Measurements from ENCODE around the gene GABRB1. TPM values are rescaled to one million over a fixed set of nuclear protein-coding genes. Genes with fewer than 3 reads are reported as not detected.

GABRB1 gene
- total and polyA plus RNA-seq, 12 donors: 0.22 to 0.69 (median 0.48) TPM; not detected in 8

DNA sequence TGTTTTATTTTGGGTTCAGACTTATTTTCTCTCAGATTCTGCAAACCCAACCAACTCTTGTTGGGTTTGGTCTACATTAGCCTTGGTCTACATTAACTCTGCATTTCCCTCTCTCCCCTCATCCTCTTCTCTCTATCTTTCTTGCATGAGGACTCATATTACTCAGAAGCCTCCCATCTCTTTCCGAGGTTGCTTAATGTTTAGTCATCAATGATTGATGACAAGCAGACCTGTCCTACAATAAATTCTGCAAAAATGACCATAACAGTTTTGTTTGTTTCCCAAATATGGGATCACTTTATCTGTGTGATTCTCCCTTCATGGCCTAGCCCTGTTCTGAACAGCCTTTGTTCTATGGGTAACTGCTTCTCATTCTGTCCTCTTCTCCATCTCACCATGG is 75.2 kb downstream of the GABRB1 start:
- intact Hi-C loops (cut with DNase I): no loop called here
- no peak overlapping the region for H3K27ac ChIP-seq
- no peaks in the 10 kb centered on the region for H3K9me3 ChIP-seq (replicated peaks in 1 of 3)
- WGBS, 4 donors: 35 to 50% (median 39%) methylated on average over 1 of the region's 1 CpG
- H3K36me3 ChIP-seq (replicated peaks in 1 of 2): no peaks in the 10 kb centered on the region
- no peaks in the 10 kb centered on the region for H3K27me3 ChIP-seq
- TF ChIP-seq, protein P1, sequence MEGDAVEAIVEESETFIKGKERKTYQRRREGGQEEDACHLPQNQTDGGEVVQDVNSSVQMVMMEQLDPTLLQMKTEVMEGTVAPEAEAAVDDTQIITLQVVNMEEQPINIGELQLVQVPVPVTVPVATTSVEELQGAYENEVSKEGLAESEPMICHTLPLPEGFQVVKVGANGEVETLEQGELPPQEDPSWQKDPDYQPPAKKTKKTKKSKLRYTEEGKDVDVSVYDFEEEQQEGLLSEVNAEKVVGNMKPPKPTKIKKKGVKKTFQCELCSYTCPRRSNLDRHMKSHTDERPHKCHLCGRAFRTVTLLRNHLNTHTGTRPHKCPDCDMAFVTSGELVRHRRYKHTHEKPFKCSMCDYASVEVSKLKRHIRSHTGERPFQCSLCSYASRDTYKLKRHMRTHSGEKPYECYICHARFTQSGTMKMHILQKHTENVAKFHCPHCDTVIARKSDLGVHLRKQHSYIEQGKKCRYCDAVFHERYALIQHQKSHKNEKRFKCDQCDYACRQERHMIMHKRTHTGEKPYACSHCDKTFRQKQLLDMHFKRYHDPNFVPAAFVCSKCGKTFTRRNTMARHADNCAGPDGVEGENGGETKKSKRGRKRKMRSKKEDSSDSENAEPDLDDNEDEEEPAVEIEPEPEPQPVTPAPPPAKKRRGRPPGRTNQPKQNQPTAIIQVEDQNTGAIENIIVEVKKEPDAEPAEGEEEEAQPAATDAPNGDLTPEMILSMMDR (IDR thresholded peaks at IDR 0.05): no peak
- TF ChIP-seq POLR2A (IDR thresholded peaks at IDR 0.05): no peak
- DNase-seq: no peak
- H3K4me3 ChIP-seq: no peak overlapping the region
- no peaks in the 10 kb centered on the region for H3K4me1 ChIP-seq (replicated peaks in 1 of 2)

DNA sequence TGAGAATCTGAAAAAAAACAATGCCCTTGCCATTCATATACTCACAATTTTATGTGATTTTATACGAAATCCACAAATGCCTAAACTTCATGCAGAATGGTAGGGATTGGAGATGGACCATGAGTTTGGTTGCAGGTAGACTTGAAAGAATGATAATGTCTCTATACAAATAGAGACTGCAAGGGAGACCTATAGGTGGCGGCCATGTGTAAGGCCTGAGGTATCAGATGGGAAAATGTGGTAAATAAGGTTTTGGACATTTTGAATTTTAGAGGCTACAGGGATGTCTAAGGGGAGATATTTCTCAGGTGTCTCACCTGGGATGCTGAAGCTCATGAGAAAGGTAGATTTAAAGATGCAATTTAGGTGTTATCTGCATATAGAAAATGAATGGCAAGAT is 78.0 kb downstream of the GABRB1 start:
- Histone ChIP-seq H3K9me3 (replicated peaks in 1 of 3) (no peaks in the 10 kb centered on the region), H3K27ac (no peak overlapping the region), H3K27me3 (no peaks in the 10 kb centered on the region), H3K4me3 (no peak overlapping the region), H3K36me3 (replicated peaks in 1 of 2) (no peaks in the 10 kb centered on the region), H3K4me1 (replicated peaks in 1 of 2) (no peaks in the 10 kb centered on the region)
- intact Hi-C loops (cut with DNase I): no loop called here
- no peak for DNase-seq
- TF ChIP-seq, protein P1 (IDR thresholded peaks at IDR 0.05): no peak
- no peak for TF ChIP-seq POLR2A (IDR thresholded peaks at IDR 0.05)
- WGBS, 4 donors: 66 to 81% (median 74%) methylated on average over 2 of the region's 2 CpGs

DNA sequence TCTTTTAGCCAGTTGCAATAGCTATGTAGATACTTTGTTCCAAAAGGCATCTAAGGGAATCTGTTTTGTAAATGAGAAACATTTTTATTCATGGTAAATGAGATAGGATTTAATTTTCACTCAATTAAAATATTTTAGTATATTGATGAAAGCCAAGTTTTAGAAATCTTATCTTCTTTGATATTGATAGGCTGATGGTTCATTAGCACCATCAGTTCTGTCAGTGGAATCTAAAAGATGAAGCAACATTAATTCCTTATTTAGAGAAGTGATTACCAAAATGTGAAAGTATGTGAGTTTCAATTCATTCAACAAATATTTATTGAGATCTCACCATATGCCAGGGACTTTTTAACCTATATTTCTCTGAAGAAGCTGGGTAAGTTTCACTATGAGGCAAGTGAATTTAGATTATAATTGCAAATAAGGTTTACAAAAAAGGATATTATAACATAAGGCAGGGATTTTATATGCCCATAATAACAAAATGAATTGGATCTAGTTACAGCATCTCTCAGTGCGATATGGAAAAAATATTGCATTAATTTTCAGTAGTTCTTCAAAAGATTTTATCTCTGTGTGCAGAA is 79.3 kb downstream of the GABRB1 start:
- Histone ChIP-seq H3K4me1 (replicated peaks in 1 of 2) (no peaks in the 10 kb centered on the region), H3K27me3 (no peaks in the 10 kb centered on the region), H3K4me3 (no peak overlapping the region), H3K27ac (no peak overlapping the region), H3K9me3 (replicated peaks in 1 of 3) (no peaks in the 10 kb centered on the region), H3K36me3 (replicated peaks in 1 of 2) (no peaks in the 10 kb centered on the region)
- no peak for DNase-seq
- WGBS, 4 donors: 84 to 91% (median 87%) methylated on average over 1 of the region's 1 CpG
- no peak for TF ChIP-seq POLR2A (IDR thresholded peaks at IDR 0.05)
- TF ChIP-seq, protein P1 (IDR thresholded peaks at IDR 0.05): no peak
- intact Hi-C loops (cut with DNase I): no loop called here

DNA sequence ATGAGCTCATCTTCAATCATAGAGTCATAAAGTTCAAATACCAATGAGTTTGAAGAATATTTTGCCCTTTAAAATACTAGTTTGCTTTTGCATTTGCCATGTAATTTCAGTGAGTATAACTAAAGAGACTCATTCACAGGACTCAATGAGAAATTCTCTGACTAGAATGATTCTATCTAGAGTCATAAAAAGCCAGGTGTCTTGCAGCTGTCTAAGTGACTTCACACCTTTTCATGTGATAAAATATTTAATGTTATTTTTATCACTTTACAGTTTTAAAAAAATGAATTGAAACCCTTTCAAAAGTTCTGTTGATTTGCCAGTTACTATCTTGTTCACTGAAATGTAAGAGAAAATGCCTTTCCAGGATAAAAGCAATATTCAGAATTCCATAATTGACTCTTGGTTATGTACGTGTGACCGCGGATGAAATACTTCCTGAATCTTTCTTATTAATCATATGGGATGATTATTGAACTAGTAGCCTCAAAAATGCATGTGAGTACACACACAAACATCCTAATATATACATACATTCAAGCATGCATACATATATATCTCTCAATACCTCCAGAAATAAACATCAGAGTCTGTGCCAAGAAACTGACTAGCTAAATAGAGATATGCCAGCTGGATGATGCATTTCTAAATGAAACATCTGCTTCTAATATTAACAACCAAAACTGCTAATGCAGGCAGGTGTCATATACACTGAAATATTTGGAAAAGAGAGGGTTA is 87.0 kb downstream of the GABRB1 start:
- no peaks in the 10 kb centered on the region for H3K27me3 ChIP-seq
- H3K4me3 ChIP-seq: no peak overlapping the region
- no peak overlapping the region for H3K27ac ChIP-seq
- intact Hi-C loops (cut with DNase I): no loop called here
- H3K36me3 ChIP-seq (replicated peaks in 1 of 2): no peaks in the 10 kb centered on the region
- TF ChIP-seq, protein P1 (IDR thresholded peaks at IDR 0.05): no peak
- no peak for TF ChIP-seq POLR2A (IDR thresholded peaks at IDR 0.05)
- DNase-seq: no peak
- H3K9me3 ChIP-seq (replicated peaks in 1 of 3): no peaks in the 10 kb centered on the region
- WGBS, 4 donors: 74 to 82% (median 81%) methylated on average over 3 of the region's 3 CpGs
- H3K4me1 ChIP-seq (replicated peaks in 1 of 2): no peaks in the 10 kb centered on the region

All from adrenal gland (tissue), 12 donors.